GM12873 (cell line): Measurements from ENCODE around the gene SYCE1.

ENCODE experiments used
- TF ChIP-seq, protein P1 (sequence below): IDR thresholded peaks from 2 replicates; pipeline ENCODE4 v1.5.1; 2012; ENCODE audit warnings: low read depth, mild to moderate bottlenecking, moderate library complexity, low read length, control low read depth; ENCODE audit not compliant: insufficient read depth; ENCODE audit errors: missing control alignments

The SYCE1 gene

GRCh38 chr10:133590970-133591359 lies 25.6 kb upstream of the SYCE1 start:
- TF ChIP-seq, protein P1, sequence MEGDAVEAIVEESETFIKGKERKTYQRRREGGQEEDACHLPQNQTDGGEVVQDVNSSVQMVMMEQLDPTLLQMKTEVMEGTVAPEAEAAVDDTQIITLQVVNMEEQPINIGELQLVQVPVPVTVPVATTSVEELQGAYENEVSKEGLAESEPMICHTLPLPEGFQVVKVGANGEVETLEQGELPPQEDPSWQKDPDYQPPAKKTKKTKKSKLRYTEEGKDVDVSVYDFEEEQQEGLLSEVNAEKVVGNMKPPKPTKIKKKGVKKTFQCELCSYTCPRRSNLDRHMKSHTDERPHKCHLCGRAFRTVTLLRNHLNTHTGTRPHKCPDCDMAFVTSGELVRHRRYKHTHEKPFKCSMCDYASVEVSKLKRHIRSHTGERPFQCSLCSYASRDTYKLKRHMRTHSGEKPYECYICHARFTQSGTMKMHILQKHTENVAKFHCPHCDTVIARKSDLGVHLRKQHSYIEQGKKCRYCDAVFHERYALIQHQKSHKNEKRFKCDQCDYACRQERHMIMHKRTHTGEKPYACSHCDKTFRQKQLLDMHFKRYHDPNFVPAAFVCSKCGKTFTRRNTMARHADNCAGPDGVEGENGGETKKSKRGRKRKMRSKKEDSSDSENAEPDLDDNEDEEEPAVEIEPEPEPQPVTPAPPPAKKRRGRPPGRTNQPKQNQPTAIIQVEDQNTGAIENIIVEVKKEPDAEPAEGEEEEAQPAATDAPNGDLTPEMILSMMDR, result no peak

DNA sequence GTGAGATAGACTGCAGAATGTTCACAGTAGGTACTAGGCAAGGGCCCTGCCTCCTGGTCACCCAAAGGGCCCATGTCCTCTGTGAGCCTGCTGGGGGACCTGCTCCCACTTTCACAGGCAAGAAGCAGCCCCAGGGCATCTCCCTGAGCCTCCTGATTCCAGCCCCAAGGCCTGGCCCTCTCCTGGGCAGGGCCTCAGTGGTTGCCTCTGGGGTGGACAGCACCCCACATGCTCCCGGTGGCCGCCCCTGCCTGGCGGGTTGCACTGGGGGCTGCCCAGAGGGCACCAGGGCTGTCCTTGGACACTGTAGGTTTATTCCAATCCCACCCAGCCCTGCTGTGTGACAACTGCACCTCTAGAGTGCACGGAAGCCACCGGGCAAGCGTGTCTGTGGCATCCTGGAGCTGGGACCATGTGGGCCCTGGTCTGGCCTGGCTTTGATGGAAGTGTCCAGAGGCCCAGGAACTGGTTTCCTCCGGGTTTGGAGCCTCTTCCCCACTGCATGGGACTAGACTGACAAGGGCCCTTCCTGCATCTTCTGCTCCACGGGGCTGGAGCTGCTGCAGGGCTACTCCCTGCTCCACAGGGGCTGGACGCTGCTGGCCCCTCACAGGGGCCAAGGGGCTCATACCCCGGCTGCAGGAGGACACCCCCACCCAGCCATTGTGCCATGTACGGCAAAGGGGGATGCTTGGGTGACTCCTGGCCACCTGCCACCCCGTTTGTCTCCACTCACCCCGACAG lies 25.0 kb upstream of the SYCE1 start:
- TF ChIP-seq, protein P1, result no peak

DNA sequence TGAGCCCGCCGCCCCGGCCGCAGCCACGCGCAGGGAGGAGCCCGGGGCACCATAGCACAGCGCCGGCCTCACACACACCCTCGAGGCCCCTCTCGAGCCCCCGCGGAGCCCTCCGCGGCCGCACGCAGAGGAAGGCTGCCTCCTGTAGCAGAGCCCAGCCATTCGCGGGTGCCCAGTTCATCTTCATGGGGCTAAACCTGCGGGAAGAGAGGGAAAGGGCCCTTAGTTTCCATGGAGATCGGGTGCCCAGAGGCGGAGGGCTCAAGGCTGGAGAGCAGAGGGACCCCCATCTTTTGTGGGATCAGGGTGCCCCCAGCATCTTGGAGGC lies 2.9 kb upstream of the SYCE1 start:
- TF ChIP-seq, protein P1, result no peak

GRCh38 chr10:133567609-133568286 lies 2.4 kb upstream of the SYCE1 start:
- TF ChIP-seq, protein P1, result no peak

DNA sequence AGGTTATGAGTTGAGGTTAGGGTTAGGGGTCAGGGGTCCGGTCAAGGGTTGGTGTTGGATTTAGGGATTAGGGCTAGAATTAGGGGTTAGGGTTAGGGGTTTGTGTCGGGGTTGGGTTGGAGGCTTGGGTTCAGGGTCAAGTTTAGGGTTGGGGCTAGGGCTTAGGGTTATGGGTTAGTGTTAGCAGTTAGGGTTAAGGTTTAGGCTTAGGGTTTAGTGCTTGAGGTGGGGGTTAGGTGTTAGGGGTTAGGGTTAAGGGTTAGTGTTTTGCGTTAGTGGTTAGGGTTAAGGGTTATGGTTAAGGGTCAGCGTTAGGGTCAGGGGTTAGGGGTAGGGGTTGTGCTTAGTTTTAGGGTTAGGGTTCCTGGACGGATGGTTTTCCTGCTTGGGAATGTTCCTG lies 1.7 kb upstream of the SYCE1 start:
- TF ChIP-seq, protein P1, result no peak

DNA sequence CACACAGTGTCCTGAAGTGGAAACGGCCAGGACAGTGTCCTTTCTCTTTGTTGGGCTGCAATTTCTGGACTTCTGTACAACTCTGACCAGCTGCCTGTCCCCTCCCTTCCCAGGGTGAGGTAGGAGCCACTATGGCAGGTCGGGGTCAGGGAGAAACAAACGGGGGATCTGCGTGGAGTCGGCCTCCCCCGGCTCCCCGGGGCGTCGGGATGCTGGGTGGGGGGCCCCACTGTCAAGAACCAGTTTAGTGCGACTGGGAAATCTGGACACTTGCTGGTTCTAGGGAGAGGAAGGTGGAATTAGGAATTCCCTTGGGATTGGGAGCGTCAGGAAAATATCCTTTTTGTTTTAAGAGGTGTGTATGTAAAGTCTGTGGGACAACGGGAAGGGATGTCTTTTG lies 567 bp downstream of the SYCE1 start:
- TF ChIP-seq, protein P1, result no peak

- TF ChIP-seq, protein P1, result no peak
Observed at GRCh38 chr10:133559216-133559615, 6.2 kb downstream of the SYCE1 start.
